ENCODE data around the gene CCDC134. TPM values are rescaled to one million over a fixed set of nuclear protein-coding genes. Genes with fewer than 3 reads are reported as not detected.

The CCDC134 gene
- total RNA-seq (2016; rRNA removed; fragmentation: Illumina TruSeq; extraction: Trizol) (11.3 and 17.4 TPM in 2 replicates), polyA plus RNA-seq (2011; rRNA removed) (4.8 and 5.6 TPM in 2 replicates), polyA minus RNA-seq (2011; rRNA and poly(A)+ RNA removed; ENCODE audit: low replicate concordance) (14.6 and 21.4 TPM in 2 replicates), Bru-seq, nascent RNA (percentile 57 among the genes with signal in this experiment), BruChase-seq, experiment 1, labeled RNA remaining after a 6-hour chase (percentile 57 among the genes with signal in this experiment), BruChase-seq, experiment 2, labeled RNA remaining after a 2-hour chase (percentile 63 among the genes with signal in this experiment)
- total RNA-seq (2016; cell fraction: cytosol; rRNA removed; fragmentation: Illumina TruSeq; extraction: Trizol; ENCODE audit: low read depth), result 40.7 and 41.5 TPM in 2 replicates
- total RNA-seq (2016; cell fraction: insoluble cytoplasmic fraction; rRNA removed; fragmentation: Illumina TruSeq; extraction: Trizol), result 11.5 and 17.3 TPM in 2 replicates
- 12.5 and 13.5 TPM in 2 replicates for total RNA-seq (2016; cell fraction: membrane; rRNA removed; fragmentation: Illumina TruSeq; extraction: Trizol)
- total RNA-seq (2016; cell fraction: nucleus; rRNA removed; fragmentation: Illumina TruSeq; extraction: Trizol), result 21.6 and 24.7 TPM in 2 replicates
- polyA plus RNA-seq (2011; cell fraction: cytosol; rRNA removed), result 3.7 and 5.6 TPM in 2 replicates
- polyA plus RNA-seq (2011; cell fraction: nucleus; rRNA removed), result 6.9 and 7.1 TPM in 2 replicates
- 2.7 and 2.8 TPM in 2 replicates for polyA plus RNA-seq (2012)
- 1.8 and 2.0 TPM in 2 replicates for polyA plus RNA-seq (2016; cell fraction: cytosol; fragmentation: Illumina TruSeq; extraction: Trizol; ENCODE audit: low read depth)
- 4.4 TPM in 2 replicates for polyA plus RNA-seq (2016; cell fraction: insoluble cytoplasmic fraction; fragmentation: Illumina TruSeq; extraction: Trizol; ENCODE audit: low read depth)
- polyA plus RNA-seq (2016; cell fraction: membrane; fragmentation: Illumina TruSeq; extraction: Trizol; ENCODE audit: low read depth), result 2.2 and 2.7 TPM in 2 replicates
- 18.6 and 19.9 TPM in 2 replicates for polyA plus RNA-seq (2016; cell fraction: nucleus; fragmentation: Illumina TruSeq; extraction: Trizol; ENCODE audit: insufficient read depth, low read depth)
- 9.4 and 9.7 TPM in 2 replicates for polyA minus RNA-seq (2011; cell fraction: cytosol; rRNA and poly(A)+ RNA removed)
- polyA minus RNA-seq (2011; cell fraction: nucleus; rRNA and poly(A)+ RNA removed), result 6.3 and 8.3 TPM in 2 replicates
- long read RNA-seq, experiment 1, transcript CCDC134-201 (7 exons, 1,270 nt), result major isoform, 7 of 8 reads
- long read RNA-seq, experiment 1, partial matches to known transcripts, result 0 of 8 reads
- long read RNA-seq, experiment 1, other reads (novel, unspliced or antisense), result 1 of 8 reads
- long read RNA-seq, experiment 2, partial matches to known transcripts, result 0 of 3 reads
- long read RNA-seq, experiment 2, other reads (novel, unspliced or antisense), result 0 of 3 reads

DNA sequence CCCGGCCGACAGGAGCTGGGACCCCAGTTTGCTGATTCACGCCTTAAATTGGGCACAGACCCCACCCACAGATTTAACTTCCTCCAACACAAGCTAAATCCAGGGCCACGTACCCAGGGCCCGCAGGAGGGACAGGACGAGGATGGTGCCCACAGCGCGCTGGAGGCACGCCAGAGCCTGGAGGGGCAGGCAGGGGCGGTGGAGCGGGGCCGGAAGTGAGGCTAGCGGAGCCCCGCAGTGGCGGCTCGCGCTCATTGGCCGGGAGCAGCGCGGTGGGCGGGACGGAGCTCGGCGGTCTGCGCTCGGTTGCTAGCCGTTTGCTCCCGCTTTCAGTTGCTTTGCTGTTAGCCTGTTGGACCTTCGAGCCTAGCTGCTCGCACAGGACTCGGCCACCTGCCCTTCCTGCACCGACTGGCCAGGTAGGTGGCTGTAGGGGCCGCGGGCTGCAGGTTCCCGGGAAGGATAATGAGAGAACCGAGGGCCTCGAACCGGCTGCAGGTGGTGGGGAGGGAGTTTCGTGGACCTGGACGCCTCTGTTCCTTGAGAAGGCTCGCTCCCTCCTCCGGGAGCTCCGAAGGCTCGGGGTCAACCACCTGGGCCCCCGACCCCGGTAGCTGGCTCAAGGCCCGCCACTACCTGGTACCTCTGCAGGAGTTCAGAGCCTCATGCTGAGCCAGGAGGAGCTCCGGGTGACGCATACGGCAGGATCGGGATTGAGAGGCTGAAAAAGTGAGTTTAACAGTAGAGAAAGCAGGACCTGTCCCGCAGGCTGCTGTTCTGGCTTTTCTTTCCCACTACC lies at the start of gene CCDC134:
Gene CCDC134, plus strand, starts transcription at position 332 of the 799 bp plus-strand sequence. CDS start 8,212 bp downstream, outside the sequence.
- DNase-seq (ENCODE audit: low spot score), result peak; percentile 74
- FAIRE-seq, result peak; percentile 62
- intact Hi-C loops (cut with micrococcal nuclease; ENCODE audit: unreplicated experiment), result no loop called here
- TF ChIP-seq ZBTB7A (CRISPR knock-in tag; IDR thresholded peaks at IDR 0.05) (peak; percentile 83; the same call in 1 of the 2 replicates), ZNF607 (CRISPR knock-in tag; IDR thresholded peaks at IDR 0.05; ENCODE audit: borderline replicate concordance) (peak; percentile 78), SIN3A (IDR thresholded peaks at IDR 0.05; ENCODE audit: borderline replicate concordance, low read depth, low read length) (peak; percentile 38; the same call in 1 of the 2 replicates), ZNF878 (CRISPR knock-in tag; IDR thresholded peaks at IDR 0.05) (0 out of 2 replicates have a peak, but pooled peaks have one; percentile 52), GTF3A (CRISPR knock-in tag; conservative IDR thresholded peaks at IDR 0.05) (peak; percentile 95; the same call in 1 of the 2 replicates), ZNF263 (CRISPR knock-in tag; IDR thresholded peaks at IDR 0.05) (peak; percentile 57; the same call in 1 of the 2 replicates), ZNF180 (CRISPR knock-in tag; IDR thresholded peaks at IDR 0.05; ENCODE audit: borderline replicate concordance, low read depth) (no peak), ZNF34 (CRISPR knock-in tag; IDR thresholded peaks at IDR 0.05; ENCODE audit: borderline replicate concordance) (peak; percentile 82), SAP130 (CRISPR knock-in tag; IDR thresholded peaks at IDR 0.05; ENCODE audit: low read depth) (peak; percentile 90), ZNF678 (CRISPR knock-in tag; IDR thresholded peaks at IDR 0.05) (peak; percentile 71; the same call in 1 of the 2 replicates), ZNF503 (CRISPR knock-in tag; IDR thresholded peaks at IDR 0.05) (0 out of 2 replicates have a peak, but pooled peaks have one; percentile 52)
- TF ChIP-seq, protein P1, sequence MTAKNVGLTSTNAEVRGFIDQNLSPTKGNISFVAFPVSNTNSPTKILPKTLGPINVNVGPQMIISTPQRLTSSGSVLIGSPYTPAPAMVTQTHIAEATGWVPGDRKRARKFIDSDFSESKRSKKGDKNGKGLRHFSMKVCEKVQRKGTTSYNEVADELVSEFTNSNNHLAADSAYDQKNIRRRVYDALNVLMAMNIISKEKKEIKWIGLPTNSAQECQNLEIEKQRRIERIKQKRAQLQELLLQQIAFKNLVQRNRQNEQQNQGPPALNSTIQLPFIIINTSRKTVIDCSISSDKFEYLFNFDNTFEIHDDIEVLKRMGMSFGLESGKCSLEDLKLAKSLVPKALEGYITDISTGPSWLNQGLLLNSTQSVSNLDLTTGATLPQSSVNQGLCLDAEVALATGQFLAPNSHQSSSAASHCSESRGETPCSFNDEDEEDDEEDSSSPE (CRISPR knock-in tag; IDR thresholded peaks at IDR 0.05), result peak; percentile 79
- TF ChIP-seq, protein P2, sequence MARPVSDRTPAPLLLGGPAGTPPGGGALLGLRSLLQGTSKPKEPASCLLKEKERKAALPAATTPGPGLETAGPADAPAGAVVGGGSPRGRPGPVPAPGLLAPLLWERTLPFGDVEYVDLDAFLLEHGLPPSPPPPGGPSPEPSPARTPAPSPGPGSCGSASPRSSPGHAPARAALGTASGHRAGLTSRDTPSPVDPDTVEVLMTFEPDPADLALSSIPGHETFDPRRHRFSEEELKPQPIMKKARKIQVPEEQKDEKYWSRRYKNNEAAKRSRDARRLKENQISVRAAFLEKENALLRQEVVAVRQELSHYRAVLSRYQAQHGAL (CRISPR knock-in tag; IDR thresholded peaks at IDR 0.05; ENCODE audit: not compliant biosample characterization), result peak; percentile 61

More for the DNA sequence above, at the start of gene CCDC134:
- no peaks in the 10 kb centered on the region; a peak in 1 of 5 replicates for H3K36me3 ChIP-seq (replicated peaks in 1 of 2; ENCODE audit: control insufficient read depth in 1 of 2, insufficient read depth in 2 of 2, low read length in 2 of 2)
- peak within 1 kb of the TSS; percentile 87 for H3K4me2 ChIP-seq (ENCODE audit: low read depth, low read length)
- TSS peak; percentile 65 for BruUV-seq (replicated peaks)
- in situ Hi-C loops (cut with HindIII; ENCODE audit: extremely low pct_ligation_motif_present, low pct_unique_long_range_greater_than_20kb), result no loop called here
- H2AFZ ChIP-seq (ENCODE audit: low read length), result peak within 1 kb of the TSS; percentile 31
- H3K27me3 ChIP-seq (ENCODE audit: control insufficient read depth in 1 of 2, insufficient read depth in 2 of 2, low read length in 2 of 2), result no peaks in the 10 kb centered on the region; a peak in 1 of 5 replicates
- CTCF ChIA-PET (ENCODE audit: low intra/inter-chr PET ratio, low total read pairs), result no interaction called here
- H3K9me3 ChIP-seq (ENCODE audit: low read length), result no peaks in the 10 kb centered on the region
- WGBS (ENCODE audit: low lambda C conversion rate), result 1% methylated on average over 14 of the region's 52 CpGs
- POLR2A ChIA-PET, result interaction anchor here (0.6 to 3.0 kb wide), 27 partner anchors 9 to 294 kb away, joined by 3 to 45 read pairs (median 4); partner anchors contain the start of genes CENPM, NDUFA6, SNU13 and SREBF2
- H4K20me1 ChIP-seq (ENCODE audit: insufficient read depth, low read length), result no peaks in the 10 kb centered on the region
- peak within 1 kb of the TSS; percentile 87 for H3K27ac ChIP-seq (ENCODE audit: extremely low read length, insufficient read depth, low read length)
- peak within 1 kb of the TSS; percentile 89 for H3K9ac ChIP-seq (ENCODE audit: insufficient read depth, low read depth, low read length)
- H3K79me2 ChIP-seq (ENCODE audit: insufficient read depth, low read length), result peaks cover 34% of the 10 kb centered on the region
- peaks cover 37% of the 10 kb centered on the region for H3K4me1 ChIP-seq (ENCODE audit: insufficient read depth, low read length)
- peak within 1 kb of the TSS; percentile 71 to 92 (median 86) for H3K4me3 ChIP-seq (replicated peaks in 1 of 3; ENCODE audit: insufficient read depth in 1 of 3, low read depth in 2 of 3, low read length in 3 of 3)
- peak; percentile 98 for ATAC-seq
